ENCODE results near the gene RASAL2.

DNA sequence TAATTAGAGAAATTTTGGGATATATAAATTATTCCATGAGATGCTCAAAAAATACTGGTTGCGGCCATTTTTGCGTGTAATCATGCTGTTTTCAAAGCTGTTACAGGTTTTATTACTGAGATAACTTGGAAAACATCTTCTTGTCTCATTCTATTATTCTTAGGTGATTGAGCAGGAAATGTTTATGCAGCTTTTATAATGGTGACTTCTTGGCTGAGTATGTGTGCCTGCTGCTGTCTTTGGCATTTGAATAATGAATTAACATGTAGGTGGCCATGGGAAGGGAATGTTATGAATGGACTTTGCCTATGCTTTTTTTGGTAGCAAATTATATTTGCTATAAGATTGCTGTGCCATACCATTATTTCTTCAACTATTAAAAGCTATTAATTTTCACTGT lies 52.5 kb downstream of the RASAL2 start:
- TF ChIP-seq CTCF (IDR thresholded peaks at IDR 0.05) (no peak), POLR2A (IDR thresholded peaks at IDR 0.05) (no peak)
